Measurements from ENCODE around the gene LRRC74A. TPM values are rescaled to one million over a fixed set of nuclear protein-coding genes. Genes with fewer than 3 reads are reported as not detected.

LRRC74A gene
- total and polyA plus RNA-seq, 2 of the 4 experiments (the other 2 are of a cell fraction), result not detected

GRCh38 chr14:76808990-76809389 lies 17.2 kb upstream of the LRRC74A start:
- Histone ChIP-seq H3K14ac (replicated peaks; ENCODE audit: low read depth, low read length) (no peak overlapping the region), H3K9me3 (ENCODE audit: control insufficient read depth, insufficient read depth, low read length) (no peaks in the 10 kb centered on the region), H4K8ac (ENCODE audit: low read depth in 2 of 2, low read length in 2 of 2) (no peak overlapping the region), H4K5ac (ENCODE audit: low read depth, low read length) (no peak overlapping the region), H3K79me1 (ENCODE audit: low read depth in 1 of 2, low read length in 2 of 2) (0 out of 4 replicates have a peak, but pooled peaks cover 0 to 8% of the 10 kb centered on the region in 2 experiments), H3K9me1 (ENCODE audit: insufficient read depth, low read length) (peaks cover 5% of the 10 kb centered on the region; the same call in 1 of the 2 replicates), H3K18ac (ENCODE audit: low read depth, low read length) (no peak overlapping the region), H2AK9ac (replicated peaks; ENCODE audit: low read depth, low read length, poor library complexity) (no peak overlapping the region), H2AK5ac (ENCODE audit: low read depth, low read length) (no peak overlapping the region), H4K91ac (ENCODE audit: insufficient read depth, low read depth, low read length) (no peak overlapping the region), H2AFZ (replicated peaks; ENCODE audit: low read length, poor library complexity) (no peak overlapping the region), H2BK20ac (ENCODE audit: low read depth, low read length) (no peak overlapping the region), H3K27me3 (ENCODE audit: control insufficient read depth, insufficient read depth, low read length) (no peaks in the 10 kb centered on the region), H3K4ac (ENCODE audit: low read depth, low read length) (no peak overlapping the region), H2BK5ac (ENCODE audit: low read depth, low read length, poor library complexity, severe bottlenecking) (no peak overlapping the region), H3K27ac (ENCODE audit: insufficient read depth, low read length) (no peak overlapping the region), H4K20me1 (ENCODE audit: insufficient read depth, low read length) (no peaks in the 10 kb centered on the region), H2BK120ac (ENCODE audit: low read depth, low read length) (no peak overlapping the region), H3K56ac (ENCODE audit: extremely low read depth, insufficient read depth, low read length) (no peak overlapping the region), H3K36me3 (ENCODE audit: control insufficient read depth, insufficient read depth, low read length) (peaks cover 9% of the 10 kb centered on the region), H3K4me3 (ENCODE audit: insufficient read depth, low read depth, low read length) (no peak overlapping the region), H3K4me1 (ENCODE audit: control insufficient read depth, insufficient read depth, low read length) (no peaks in the 10 kb centered on the region), H3K23ac (ENCODE audit: low read depth, low read length) (no peak overlapping the region), H3K4me2 (ENCODE audit: low read depth, low read length) (no peak overlapping the region), H3K9ac (ENCODE audit: low read depth, low read length) (no peak overlapping the region), H2BK15ac (ENCODE audit: low read depth, low read length) (no peak overlapping the region)
- POLR2A ChIA-PET (ENCODE audit: unreplicated experiment), result no interaction called here
- in situ Hi-C loops (cut with MboI; ENCODE audit: low sequenced_read_pairs), result no loop called here
- dilution Hi-C loops (cut with HindIII; ENCODE audit: low sequenced_read_pairs, unreplicated experiment), result no loop called here
- TF ChIP-seq ELK1 (IDR thresholded peaks at IDR 0.05; ENCODE audit: borderline replicate concordance, low read depth, low read length), result no peak
- no peak for TF ChIP-seq FOS (IDR thresholded peaks at IDR 0.05; ENCODE audit: low read depth, low read length)
- TF ChIP-seq BHLHE40 (IDR thresholded peaks at IDR 0.05; ENCODE audit: low read depth, low read length), result no peak
- no peak for TF ChIP-seq SMC3 (IDR thresholded peaks at IDR 0.05; ENCODE audit: low read depth, low read length)
- TF ChIP-seq MXI1 (IDR thresholded peaks at IDR 0.05; ENCODE audit: borderline replicate concordance, low read depth, low read length), result no peak
- TF ChIP-seq CEBPB (IDR thresholded peaks at IDR 0.05; ENCODE audit: low read depth, low read length), result no peak
- TF ChIP-seq CTCF (conservative IDR thresholded peaks at IDR 0.05; ENCODE audit: low read depth, low read length), result no peak
- no peak for TF ChIP-seq MAZ (IDR thresholded peaks at IDR 0.05; ENCODE audit: borderline replicate concordance, low read depth, low read length)
- no peak for TF ChIP-seq NFE2L2 (IDR thresholded peaks at IDR 0.05; ENCODE audit: low read depth, low read length)
- TF ChIP-seq CHD1 (IDR thresholded peaks at IDR 0.05; ENCODE audit: low read depth, low read length), result no peak
- TF ChIP-seq POLR2A (IDR thresholded peaks at IDR 0.05; ENCODE audit: low read depth, low read length), result no peak
- no peak for TF ChIP-seq RFX5 (IDR thresholded peaks at IDR 0.05; ENCODE audit: low read depth, low read length)
- no peak for TF ChIP-seq USF2 (IDR thresholded peaks at IDR 0.05; ENCODE audit: low read depth, low read length)
- TF ChIP-seq MAFK (IDR thresholded peaks at IDR 0.05; ENCODE audit: low read depth, low read length), result no peak
- TF ChIP-seq RCOR1 (IDR thresholded peaks at IDR 0.05; ENCODE audit: insufficient replicate concordance, low read length), result no peak
- 87% methylated on average over 3 of the region's 4 CpGs; no CpG with 5 or more reads in 1 of the 2 experiments for WGBS, 2 experiments (ENCODE audit: extremely low coverage in 2 of 2, insufficient read length in 1 of 2)
- CTCF ChIA-PET, result no interaction called here
- DNase-seq (no peak), ATAC-seq (ENCODE audit: low read depth) (no peak)
- no TSS peak for BruUV-seq (replicated peaks)
- intact Hi-C loops (cut with micrococcal nuclease), result no loop called here

All from IMR-90 (cell line).